LNCaP clone FGC (cell line): ENCODE results near the gene SFXN5.

Experiments
- DNase-seq: peaks from one replicate; pipeline ENCODE4 v3.0.0-alpha.2; 2011; ENCODE audit warnings: low read depth
- H3K4me3 ChIP-seq: 2 replicates; pipeline ENCODE4 v1.5.1; 2011; ENCODE audit warnings: mild to moderate bottlenecking, low read depth, low read length, control low read depth
- CTCF ChIP-seq: IDR thresholded peaks from 2 replicates; pipeline ENCODE4 v1.5.1; 2012; ENCODE audit warnings: mild to moderate bottlenecking; ENCODE audit not compliant: control insufficient read depth, insufficient read depth; ENCODE audit errors: extremely low read depth

Gene SFXN5

GRCh38 chr2:72942881-72943418, 128.6 kb downstream of the SFXN5 start:
- DNase-seq: no peak
- TF ChIP-seq CTCF: no peak

GRCh38 chr2:72942293-72942692, 129.2 kb downstream of the SFXN5 start:
- TF ChIP-seq CTCF: no peak
- no peak for DNase-seq
- H3K4me3 ChIP-seq: no peak overlapping the region

More at GRCh38 chr2:72942881-72943418, 128.6 kb downstream of the SFXN5 start:
- no peak overlapping the region for H3K4me3 ChIP-seq

- TF ChIP-seq CTCF: no peak
- no peak overlapping the region for H3K4me3 ChIP-seq
- DNase-seq: no peak
Observed at GRCh38 chr2:72940786-72941185, 130.7 kb downstream of the SFXN5 start.

GRCh38 chr2:72940361-72940760, 131.2 kb downstream of the SFXN5 start:
- no peak overlapping the region for H3K4me3 ChIP-seq
- DNase-seq: no peak
- TF ChIP-seq CTCF: no peak

GRCh38 chr2:72938455-72938854, 133.1 kb downstream of the SFXN5 start:
- H3K4me3 ChIP-seq: no peak overlapping the region
- TF ChIP-seq CTCF: no peak
- DNase-seq: no peak

- DNase-seq: no peak
- no peak for TF ChIP-seq CTCF
Observed at GRCh38 chr2:72937356-72937669, 134.2 kb downstream of the SFXN5 start.

GRCh38 chr2:72936660-72937355, 134.7 kb downstream of the SFXN5 start:
- no peak overlapping the region for H3K4me3 ChIP-seq
- no peak for TF ChIP-seq CTCF
- no peak for DNase-seq

More at GRCh38 chr2:72937356-72937669, 134.2 kb downstream of the SFXN5 start:
- no peak overlapping the region for H3K4me3 ChIP-seq
